Esophagus squamous epithelium (tissue), 5 donors: ENCODE data around the gene NOD1. TPM values are rescaled to one million over a fixed set of nuclear protein-coding genes. Genes with fewer than 3 reads are reported as not detected.
A peak's percentile ranks its signal among the peaks of the same experiment; 100 is the strongest.

ENCODE experiments used
- DNase-seq: peaks from one replicate; lab custom pipeline; 2025; lab: John Stamatoyannopoulos, UW
- H3K27ac ChIP-seq, 4 donors: fragments of 200-600 bp; sonication (generic); one replicate each; pipeline ENCODE4 v1.5.1; 2016 to 2019; ENCODE audit warnings: mild to moderate bottlenecking in 1 of 4
- H3K27me3 ChIP-seq, 4 donors: fragments of 200-600 bp; sonication (generic); 1 replicate in 3 of 4; 2 replicates in 1 of 4; pipeline versions ENCODE4 v1.5.1 to v1.6.0; 2017 to 2021; ENCODE audit warnings: antibody characterized with exemption in 1 of 4
- H3K36me3 ChIP-seq, 3 donors: fragments of 200-600 bp; sonication (generic); one replicate each; pipeline ENCODE4 v1.5.1; 2016 to 2019
- H3K4me1 ChIP-seq, 3 donors: fragments of 200-600 bp; sonication (generic); one replicate each; pipeline ENCODE4 v1.5.1; 2017 to 2019
- H3K4me3 ChIP-seq, 4 donors: fragments of 200-600 bp; sonication (generic); 1 replicate in 3 of 4; 2 replicates in 1 of 4; pipeline ENCODE4 v1.5.1; 2016 to 2019; ENCODE audit warnings: mild to moderate bottlenecking in 2 of 4, moderate library complexity in 1 of 4
- H3K9me3 ChIP-seq, 3 donors: fragments of 200-600 bp; sonication (generic); one replicate each; pipeline ENCODE4 v1.5.1; 2016 to 2019
- POLR2A ChIP-seq, 4 donors: fragments of 450-650 bp; IDR thresholded peaks; one replicate each; pipeline ENCODE4 v1.6.1; 2017; ENCODE audit warnings: antibody characterized with exemption in 4 of 4, mild to moderate bottlenecking in 4 of 4, moderate library complexity in 3 of 4
- WGBS, 2 donors: methylation state at CpG; one replicate each; pipeline ENCODE4 v1.1.5; 2018; 5-methylcytosine and 5-hydroxymethylcytosine counted together
- intact Hi-C: fragments of 100-400 bp; cut with DNase I; formaldehyde crosslinking; loops from one replicate; pipeline ENCODE4 v1.15.0; 2022
- total RNA-seq, 4 donors: library from RNA; depleted of rRNA; stranded (reverse); fragments of >200 nt; gene quantifications; one replicate each; pipeline ENCODE4 v1.1.0, GENCODE V29; 2016
- TF ChIP-seq, protein P1 (sequence below), 6 experiments: fragments of 450-650 bp in 4 of 6; fragments of 200-600 bp in 2 of 6; sonication (generic) in 2 of 6; IDR thresholded peaks; one replicate each; pipeline ENCODE4 v1.5.1; 2016 to 2019; ENCODE audit warnings: antibody characterized with exemption in 6 of 6, mild to moderate bottlenecking in 4 of 6, moderate library complexity in 4 of 6
- donor health status: DM: yes; HTN: yes; CAD: no.

NOD1 gene
- total RNA-seq, 4 donors from 2014 or later = 4.2 to 13.0 (median 6.2) TPM

DNA sequence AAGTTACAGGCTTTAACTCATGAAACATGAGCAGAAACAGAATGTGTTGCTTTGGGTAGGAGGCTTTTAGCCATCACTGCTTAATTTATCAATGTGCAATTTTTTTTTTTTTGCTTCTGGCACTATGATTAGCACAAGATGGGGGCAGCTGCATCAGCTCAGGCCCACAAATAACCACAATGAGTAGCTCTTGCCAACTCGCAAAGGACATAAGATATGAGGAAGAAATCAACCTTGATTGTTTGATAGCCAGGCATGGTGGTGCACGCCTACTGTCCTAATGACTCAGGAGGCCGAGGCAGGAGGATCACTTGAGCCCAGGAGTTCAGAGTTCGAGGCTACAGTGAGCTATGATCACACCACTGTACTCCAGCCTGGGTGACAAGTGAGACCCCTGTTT, 12.3 kb downstream of the NOD1 start:
- Histone ChIP-seq H3K4me1 (peaks cover 27 to 81% (median 49%) of the 10 kb centered on the region in 3 donors), H3K9me3 (no peaks in the 10 kb centered on the region), H3K27me3 (no peaks in the 10 kb centered on the region), H3K4me3 (no peak overlapping the region), H3K36me3 (no peaks in the 10 kb centered on the region), H3K27ac (peak overlapping the region; percentile 29 to 73 (median 62))
- DNase-seq = no peak
- no peak for TF ChIP-seq POLR2A (IDR thresholded peaks at IDR 0.05)
- TF ChIP-seq, protein P1, sequence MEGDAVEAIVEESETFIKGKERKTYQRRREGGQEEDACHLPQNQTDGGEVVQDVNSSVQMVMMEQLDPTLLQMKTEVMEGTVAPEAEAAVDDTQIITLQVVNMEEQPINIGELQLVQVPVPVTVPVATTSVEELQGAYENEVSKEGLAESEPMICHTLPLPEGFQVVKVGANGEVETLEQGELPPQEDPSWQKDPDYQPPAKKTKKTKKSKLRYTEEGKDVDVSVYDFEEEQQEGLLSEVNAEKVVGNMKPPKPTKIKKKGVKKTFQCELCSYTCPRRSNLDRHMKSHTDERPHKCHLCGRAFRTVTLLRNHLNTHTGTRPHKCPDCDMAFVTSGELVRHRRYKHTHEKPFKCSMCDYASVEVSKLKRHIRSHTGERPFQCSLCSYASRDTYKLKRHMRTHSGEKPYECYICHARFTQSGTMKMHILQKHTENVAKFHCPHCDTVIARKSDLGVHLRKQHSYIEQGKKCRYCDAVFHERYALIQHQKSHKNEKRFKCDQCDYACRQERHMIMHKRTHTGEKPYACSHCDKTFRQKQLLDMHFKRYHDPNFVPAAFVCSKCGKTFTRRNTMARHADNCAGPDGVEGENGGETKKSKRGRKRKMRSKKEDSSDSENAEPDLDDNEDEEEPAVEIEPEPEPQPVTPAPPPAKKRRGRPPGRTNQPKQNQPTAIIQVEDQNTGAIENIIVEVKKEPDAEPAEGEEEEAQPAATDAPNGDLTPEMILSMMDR (IDR thresholded peaks at IDR 0.05) = no peak
- intact Hi-C loops = no loop called here
- WGBS, 2 donors = 71 to 83% methylated on average over 4 of the region's 4 CpGs

DNA sequence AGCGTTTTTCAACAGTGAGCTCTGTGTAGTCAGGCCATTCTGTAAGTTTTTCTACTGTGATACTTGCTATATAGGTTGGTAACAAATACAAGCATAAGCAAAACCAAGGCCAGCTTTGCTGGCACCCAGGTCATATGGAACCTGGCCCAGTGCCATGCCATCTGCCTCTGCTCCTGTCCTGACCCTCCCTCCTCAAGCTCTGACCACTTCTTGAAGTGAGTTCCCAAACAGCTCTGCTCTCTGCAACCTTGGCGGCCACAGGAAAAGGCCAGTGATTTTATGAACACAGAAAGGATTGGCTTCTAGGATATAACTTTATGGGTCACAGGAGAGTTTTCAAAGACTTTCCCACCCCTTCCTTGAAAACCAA, 12.8 kb downstream of the NOD1 start:
- H3K27ac ChIP-seq = peak overlapping the region; percentile 29 to 73 (median 62)
- no peak for DNase-seq
- intact Hi-C loops = no loop called here
- 58 to 86% methylated on average over 2 of the region's 2 CpGs for WGBS, 2 donors
- peaks cover 22 to 76% (median 48%) of the 10 kb centered on the region in 3 donors for H3K4me1 ChIP-seq
- no peak for TF ChIP-seq POLR2A (IDR thresholded peaks at IDR 0.05)
- TF ChIP-seq, protein P1 (IDR thresholded peaks at IDR 0.05) = no peak
- H3K9me3 ChIP-seq = no peaks in the 10 kb centered on the region
- H3K36me3 ChIP-seq = no peaks in the 10 kb centered on the region
- no peak overlapping the region for H3K4me3 ChIP-seq
- H3K27me3 ChIP-seq = no peaks in the 10 kb centered on the region

DNA sequence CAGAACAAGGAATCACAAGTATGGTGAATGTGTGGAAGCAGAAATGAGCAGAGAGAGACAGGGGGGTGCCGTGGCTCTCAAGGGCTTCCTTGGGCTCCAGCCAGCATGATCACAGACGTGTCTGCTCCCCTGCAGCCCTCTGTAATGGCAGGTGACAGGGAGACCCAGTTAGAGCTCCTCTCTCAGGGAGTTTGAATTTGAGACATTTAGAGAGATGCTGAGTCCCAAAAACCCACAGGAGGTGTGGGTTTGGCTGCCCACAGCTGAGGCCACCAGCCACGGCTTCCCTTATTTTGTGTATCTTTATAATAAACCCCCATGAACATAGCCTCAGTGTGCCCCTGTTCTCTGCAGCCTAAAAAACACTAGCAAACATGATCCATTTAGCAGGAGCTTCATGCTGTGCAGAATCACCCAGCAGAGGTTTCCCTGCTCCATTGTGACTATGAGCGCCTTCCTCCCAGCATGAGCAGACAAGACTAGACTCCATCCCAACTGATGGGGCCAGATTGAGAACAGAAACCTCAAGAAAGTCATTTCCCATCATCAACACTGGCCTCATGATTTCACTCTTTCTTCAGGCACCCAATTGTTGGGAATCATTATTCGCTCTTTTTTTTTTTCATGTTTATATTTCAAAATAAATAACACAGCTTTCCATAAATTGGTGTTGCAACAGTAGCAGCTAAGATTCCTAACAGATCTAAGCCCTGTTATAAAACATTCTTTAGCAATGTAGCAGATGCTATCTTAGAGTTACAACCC, 13.4 kb downstream of the NOD1 start:
- peaks cover 16 to 76% (median 45%) of the 10 kb centered on the region in 3 donors for H3K4me1 ChIP-seq

DNA sequence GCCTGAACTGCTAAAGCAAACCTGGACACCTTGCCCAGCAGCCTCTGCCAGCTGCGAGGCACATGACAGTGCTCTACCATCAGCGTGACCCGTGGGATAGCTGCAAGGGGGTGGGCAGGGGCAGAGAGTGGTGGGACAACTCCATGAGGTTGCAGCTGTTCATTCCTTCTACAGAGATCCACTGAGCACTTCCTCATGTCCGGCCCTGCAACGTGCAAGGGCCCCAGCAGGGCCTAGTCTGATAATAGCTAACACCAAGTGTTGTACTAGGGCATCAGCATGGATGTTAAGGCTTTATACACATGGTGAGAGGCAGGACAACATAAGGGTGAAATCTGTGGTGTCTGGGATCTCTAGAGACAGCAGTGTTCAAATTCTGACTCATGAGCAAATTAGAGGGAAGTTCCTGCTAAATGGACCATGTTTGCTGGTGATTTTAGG, 14.3 kb downstream of the NOD1 start:
- no peak for DNase-seq
- TF ChIP-seq POLR2A (IDR thresholded peaks at IDR 0.05) = no peak
- TF ChIP-seq, protein P1 (IDR thresholded peaks at IDR 0.05) = no peak
- no peaks in the 10 kb centered on the region for H3K27me3 ChIP-seq
- intact Hi-C loops = no loop called here
- peak overlapping the region in 3 of 4 donors; percentile 2 to 73 (median 62) for H3K27ac ChIP-seq
- peaks cover 0 to 6% (median 0%) of the 10 kb centered on the region in 3 donors for H3K36me3 ChIP-seq
- no peak overlapping the region for H3K4me3 ChIP-seq
- 67 to 70% methylated on average over 1 to 2 of the region's 5 CpGs for WGBS, 2 donors
- H3K4me1 ChIP-seq = peaks cover 8 to 76% (median 36%) of the 10 kb centered on the region in 3 donors
- no peaks in the 10 kb centered on the region for H3K9me3 ChIP-seq

More for the DNA sequence above, 13.4 kb downstream of the NOD1 start:
- H3K27me3 ChIP-seq = no peaks in the 10 kb centered on the region
- intact Hi-C loops = no loop called here
- H3K9me3 ChIP-seq = no peaks in the 10 kb centered on the region
- peak overlapping the region; percentile 2 to 73 (median 50) for H3K27ac ChIP-seq
- H3K36me3 ChIP-seq = peaks cover 0 to 4% (median 0%) of the 10 kb centered on the region in 3 donors
- WGBS, 2 donors = 69 to 76% methylated on average over 5 of the region's 5 CpGs
- TF ChIP-seq, protein P1 (IDR thresholded peaks at IDR 0.05) = no peak
- no peak for TF ChIP-seq POLR2A (IDR thresholded peaks at IDR 0.05)
- H3K4me3 ChIP-seq = no peak overlapping the region
- DNase-seq = no peak

DNA sequence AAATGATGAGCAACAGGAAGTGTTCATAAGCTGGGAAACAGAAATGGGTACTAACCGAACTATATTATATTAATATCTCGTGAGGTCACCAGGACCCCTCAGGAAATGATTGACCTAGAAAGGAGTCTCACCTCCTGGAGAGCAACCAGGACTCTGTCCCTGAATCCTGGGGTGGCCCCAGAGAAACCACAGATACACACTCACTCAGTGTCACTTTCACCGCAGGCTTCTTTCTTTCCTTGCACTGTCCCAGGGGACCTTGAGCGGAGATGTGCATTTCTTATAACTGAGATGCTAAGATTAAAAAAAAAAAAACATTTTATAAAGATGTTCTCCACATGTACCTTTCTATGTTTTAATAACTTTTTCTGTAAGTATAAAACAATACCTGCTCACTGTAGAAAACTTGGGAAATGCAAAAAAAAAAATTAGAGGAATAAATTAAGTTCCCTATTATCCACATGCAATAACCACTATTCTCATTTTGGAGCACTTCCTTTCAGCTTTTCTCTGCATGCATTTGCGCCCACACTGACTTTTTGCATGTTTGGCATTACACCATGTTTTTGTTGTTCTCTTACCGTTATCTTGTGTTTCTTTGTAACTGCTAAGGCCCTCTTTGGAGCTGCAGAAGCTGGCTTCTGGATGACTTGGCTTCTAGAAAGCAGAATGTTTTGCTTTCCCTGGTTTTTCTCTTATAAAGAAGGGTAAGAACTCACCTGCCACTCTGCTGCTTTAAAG, 15.0 kb downstream of the NOD1 start:
- no peak for TF ChIP-seq POLR2A (IDR thresholded peaks at IDR 0.05)
- TF ChIP-seq, protein P1 (IDR thresholded peaks at IDR 0.05) = no peak
- Histone ChIP-seq H3K27ac (peak overlapping the region in 2 of 4 donors; percentile 2 to 73), H3K36me3 (peaks cover 0 to 6% (median 0%) of the 10 kb centered on the region in 3 donors), H3K27me3 (no peaks in the 10 kb centered on the region), H3K9me3 (no peaks in the 10 kb centered on the region), H3K4me3 (no peak overlapping the region), H3K4me1 (peaks cover 4 to 75% (median 30%) of the 10 kb centered on the region in 3 donors)
- WGBS, 2 donors = 67 to 80% methylated on average over 6 of the region's 6 CpGs
- intact Hi-C loops = no loop called here
- DNase-seq = no peak
